ENCODE data around the gene CTNNBIP1. TPM values are rescaled to one million over a fixed set of nuclear protein-coding genes. Genes with fewer than 3 reads are reported as not detected.

CTNNBIP1 gene
- total and polyA plus RNA-seq, 2 donors (not counting 1 experiment from before 2014, with no cell fraction given) = 6.9 to 8.7 TPM

- no peak for ATAC-seq (ENCODE audit: low read depth)
- H3K27me3 ChIP-seq (replicated peaks in 1 of 4; ENCODE audit: control extremely low read depth in 1 of 4, control insufficient read depth in 3 of 4, insufficient read depth in 4 of 4, low read length in 3 of 4) = no peaks in the 10 kb centered on the region
- no peaks in the 10 kb centered on the region for H3K36me3 ChIP-seq (replicated peaks in 1 of 2; ENCODE audit: control extremely low read depth in 1 of 2, control insufficient read depth in 1 of 2, extremely low read depth in 1 of 2, insufficient read depth in 2 of 2, low read length in 1 of 2)
- H3K4me1 Mint-ChIP-seq = peaks cover 6% of the 10 kb centered on the region
- POLR2A ChIA-PET = no interaction called here
- no peaks in the 10 kb centered on the region for H3K27me3 Mint-ChIP-seq
- no peaks in the 10 kb centered on the region for H3K79me2 ChIP-seq (ENCODE audit: control insufficient read depth, insufficient read depth, low read length)
- no peak overlapping the region for H3K27ac Mint-ChIP-seq
- intact Hi-C loops (cut with micrococcal nuclease) = no loop called here
- CTCF ChIA-PET = interaction anchor here (1.4 to 9.8 kb wide), 5 partner anchors 10 to 262 kb away, joined by 5 to 76 read pairs (median 7); partner anchors contain the start of genes LZIC and NMNAT1
- no peak overlapping the region for H3K4me3 ChIP-seq (ENCODE audit: control extremely low read depth in 1 of 5, extremely low read depth in 1 of 5, insufficient read depth in 1 of 5, low read depth in 2 of 5, low read length in 4 of 5)
- no peak for DNase-seq
- no peak overlapping the region for H3K4me3 Mint-ChIP-seq
- no peak overlapping the region for H3K9ac ChIP-seq (ENCODE audit: low read length)
- WGBS (ENCODE audit: insufficient coverage) = 95% methylated on average over 10 of the region's 10 CpGs
- no peak overlapping the region for H3K4me2 ChIP-seq (replicated peaks; ENCODE audit: low read depth, low read length, poor library complexity, severe bottlenecking)
- peaks cover 0 to 9% of the 10 kb centered on the region in 2 donors for H3K4me1 ChIP-seq (ENCODE audit: control insufficient read depth in 2 of 2, insufficient read depth in 2 of 2, low read length in 2 of 2)
- H3K27ac ChIP-seq (ENCODE audit: low read length in 2 of 2) = no peak overlapping the region
- no peak overlapping the region for H2AFZ ChIP-seq (ENCODE audit: insufficient read depth, low read depth, low read length, poor library complexity, severe bottlenecking)
- no peaks in the 10 kb centered on the region for H3K9me3 ChIP-seq (ENCODE audit: control extremely low read depth in 1 of 3, control insufficient read depth in 2 of 3, insufficient read depth in 1 of 3, low read length in 2 of 3)
- H3K9me3 Mint-ChIP-seq (ENCODE audit: insufficient read depth) = no peaks in the 10 kb centered on the region
- H4K20me1 ChIP-seq (ENCODE audit: control insufficient read depth, insufficient read depth, low read length, poor library complexity, severe bottlenecking) = no peaks in the 10 kb centered on the region
- no peak for TF ChIP-seq CTCF (IDR thresholded peaks at IDR 0.05)
- no peak for TF ChIP-seq EZH2 (IDR thresholded peaks at IDR 0.05; ENCODE audit: borderline replicate concordance, insufficient read depth, low read depth, low read length, poor library complexity, severe bottlenecking)
These were observed 32.1 kb downstream of the CTNNBIP1 start for GRCh38 chr1:9877962-9878361.

- ChIA-PET CTCF (interaction anchor here (0.9 to 9.8 kb wide), 10 partner anchors 13 to 259 kb away, joined by 3 to 76 read pairs (median 5); partner anchors contain the start of genes LZIC and NMNAT1), POLR2A (no interaction called here)
- Mint-ChIP-seq H3K4me3 (no peak overlapping the region), H3K27ac (no peak overlapping the region), H3K9me3 (ENCODE audit: insufficient read depth) (no peaks in the 10 kb centered on the region), H3K4me1 (peaks cover 4% of the 10 kb centered on the region), H3K27me3 (no peaks in the 10 kb centered on the region)
- Histone ChIP-seq H3K36me3 (replicated peaks in 1 of 2; ENCODE audit: control extremely low read depth in 1 of 2, control insufficient read depth in 1 of 2, extremely low read depth in 1 of 2, insufficient read depth in 2 of 2, low read length in 1 of 2) (peaks cover 0 to 4% of the 10 kb centered on the region in 2 experiments), H3K27ac (ENCODE audit: low read length in 2 of 2) (no peak overlapping the region), H3K4me1 (ENCODE audit: control insufficient read depth in 2 of 2, insufficient read depth in 2 of 2, low read length in 2 of 2) (peaks cover 0 to 9% of the 10 kb centered on the region in 2 donors), H3K9me3 (ENCODE audit: control extremely low read depth in 1 of 3, control insufficient read depth in 2 of 3, insufficient read depth in 1 of 3, low read length in 2 of 3) (no peaks in the 10 kb centered on the region), H4K20me1 (ENCODE audit: control insufficient read depth, insufficient read depth, low read length, poor library complexity, severe bottlenecking) (no peaks in the 10 kb centered on the region), H3K79me2 (ENCODE audit: control insufficient read depth, insufficient read depth, low read length) (no peaks in the 10 kb centered on the region), H3K4me2 (replicated peaks; ENCODE audit: low read depth, low read length, poor library complexity, severe bottlenecking) (no peak overlapping the region), H2AFZ (ENCODE audit: insufficient read depth, low read depth, low read length, poor library complexity, severe bottlenecking) (no peak overlapping the region), H3K4me3 (ENCODE audit: control extremely low read depth in 1 of 5, extremely low read depth in 1 of 5, insufficient read depth in 1 of 5, low read depth in 2 of 5, low read length in 4 of 5) (no peak overlapping the region), H3K9ac (ENCODE audit: low read length) (no peak overlapping the region), H3K27me3 (replicated peaks in 1 of 4; ENCODE audit: control extremely low read depth in 1 of 4, control insufficient read depth in 3 of 4, insufficient read depth in 4 of 4, low read length in 3 of 4) (no peaks in the 10 kb centered on the region)
- intact Hi-C loops (cut with micrococcal nuclease) = loop anchor here (1.0 to 2.0 kb wide), 4 partner anchors 35 to 157 kb away; partner anchors contain the start of genes CTNNBIP1 and UBE4B
- WGBS (ENCODE audit: insufficient coverage) = 89% methylated on average over 3 of the region's 6 CpGs
- ATAC-seq (ENCODE audit: low read depth) = no peak
- no peak for DNase-seq
- TF ChIP-seq CTCF (IDR thresholded peaks at IDR 0.05) = no peak
- TF ChIP-seq EZH2 (IDR thresholded peaks at IDR 0.05; ENCODE audit: borderline replicate concordance, insufficient read depth, low read depth, low read length, poor library complexity, severe bottlenecking) = no peak
These were observed 34.5 kb downstream of the CTNNBIP1 start for GRCh38 chr1:9875636-9876000.
